Activated B cell treated with CpG ODN at 0.5 μM for 24 hours (primary cell): ENCODE data around the gene MGST1. TPM values are rescaled to one million over a fixed set of nuclear protein-coding genes. Genes with fewer than 3 reads are reported as not detected.

Source experiments
- ATAC-seq: fragments of 200-7000 bp; cut with Tn5 transposase; one replicate; pipeline ENCODE4 v1.10.0; 2021; ENCODE audit warnings: low read depth, mild to moderate bottlenecking, moderate library complexity
- CTCF ChIA-PET: fragments of 350-600 bp; sonication (Branson Sonifier 250); formaldehyde crosslinking; loops from one replicate; lab custom pipeline; 2021; ENCODE audit warnings: antibody characterized with exemption; lab: Charles Lee
- POLR2A ChIA-PET: fragments of 350-600 bp; sonication (Branson Sonifier 250); formaldehyde crosslinking; loops from one replicate; lab custom pipeline; 2021; ENCODE audit warnings: antibody characterized with exemption; lab: Charles Lee
- DNase-seq: peaks from one replicate; pipeline ENCODE4 v3.0.0; 2022
- H3K27ac Mint-ChIP-seq: one replicate; pipeline ENCODE4 v1.8.0; 2020; ENCODE audit warnings: mixed read lengths
- H3K27me3 Mint-ChIP-seq: one replicate; pipeline ENCODE4 v1.8.0; 2021; ENCODE audit warnings: mixed read lengths
- H3K36me3 Mint-ChIP-seq: one replicate; pipeline ENCODE4 v1.8.0; 2021; ENCODE audit warnings: low read depth, mixed read lengths
- H3K4me1 Mint-ChIP-seq: one replicate; pipeline ENCODE4 v1.8.0; 2021; ENCODE audit warnings: mixed read lengths
- H3K4me3 Mint-ChIP-seq: one replicate; pipeline ENCODE4 v1.8.0; 2020; ENCODE audit warnings: mild to moderate bottlenecking, mixed read lengths
- H3K9me3 Mint-ChIP-seq: one replicate; pipeline ENCODE4 v1.8.0; 2020; ENCODE audit warnings: mixed read lengths
- intact Hi-C: fragments of 100-400 bp; cut with micrococcal nuclease; formaldehyde crosslinking; loops from one replicate; pipeline ENCODE4 v1.15.1; 2024
- total RNA-seq: library from RNA; stranded (reverse); gene quantifications from 2 replicates; pipeline ENCODE4 v1.2.3, GENCODE V29; 2022
- TF ChIP-seq, protein P1 (sequence below): fragments of 200-600 bp; IDR thresholded peaks from one replicate; pipeline ENCODE4 v1.8.0; 2022; ENCODE audit warnings: antibody characterized with exemption, mild to moderate bottlenecking

MGST1 gene
- total RNA-seq, 1 donor from 2014 or later, result not detected

DNA sequence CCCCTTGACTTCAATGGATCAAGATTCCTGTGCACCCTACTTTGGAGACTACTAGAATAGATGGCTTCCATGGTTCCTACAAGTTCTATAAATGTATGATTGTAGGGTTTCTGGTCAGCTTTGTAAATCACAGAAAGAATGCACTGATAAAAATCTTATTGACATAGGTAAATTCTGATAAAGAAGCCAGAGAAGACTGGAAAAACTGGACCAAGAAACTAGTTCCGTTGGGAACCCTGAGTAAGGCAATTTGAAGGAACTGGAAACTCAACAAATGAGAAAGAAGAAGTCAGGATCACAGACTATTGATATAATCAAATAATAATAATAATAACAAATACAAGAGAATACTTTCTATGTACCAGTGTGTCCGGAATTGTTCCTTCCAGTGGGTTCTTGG is 15.4 kb upstream of the MGST1 start:
- no peak for DNase-seq
- no peak overlapping the region for H3K4me3 Mint-ChIP-seq
- intact Hi-C loops, result no loop called here
- H3K27ac Mint-ChIP-seq, result no peak overlapping the region
- peaks cover 4% of the 10 kb centered on the region for H3K9me3 Mint-ChIP-seq
- no peaks in the 10 kb centered on the region for H3K36me3 Mint-ChIP-seq
- H3K27me3 Mint-ChIP-seq, result no peaks in the 10 kb centered on the region
- no peak for ATAC-seq
- TF ChIP-seq, protein P1, sequence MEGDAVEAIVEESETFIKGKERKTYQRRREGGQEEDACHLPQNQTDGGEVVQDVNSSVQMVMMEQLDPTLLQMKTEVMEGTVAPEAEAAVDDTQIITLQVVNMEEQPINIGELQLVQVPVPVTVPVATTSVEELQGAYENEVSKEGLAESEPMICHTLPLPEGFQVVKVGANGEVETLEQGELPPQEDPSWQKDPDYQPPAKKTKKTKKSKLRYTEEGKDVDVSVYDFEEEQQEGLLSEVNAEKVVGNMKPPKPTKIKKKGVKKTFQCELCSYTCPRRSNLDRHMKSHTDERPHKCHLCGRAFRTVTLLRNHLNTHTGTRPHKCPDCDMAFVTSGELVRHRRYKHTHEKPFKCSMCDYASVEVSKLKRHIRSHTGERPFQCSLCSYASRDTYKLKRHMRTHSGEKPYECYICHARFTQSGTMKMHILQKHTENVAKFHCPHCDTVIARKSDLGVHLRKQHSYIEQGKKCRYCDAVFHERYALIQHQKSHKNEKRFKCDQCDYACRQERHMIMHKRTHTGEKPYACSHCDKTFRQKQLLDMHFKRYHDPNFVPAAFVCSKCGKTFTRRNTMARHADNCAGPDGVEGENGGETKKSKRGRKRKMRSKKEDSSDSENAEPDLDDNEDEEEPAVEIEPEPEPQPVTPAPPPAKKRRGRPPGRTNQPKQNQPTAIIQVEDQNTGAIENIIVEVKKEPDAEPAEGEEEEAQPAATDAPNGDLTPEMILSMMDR, result no peak
- POLR2A ChIA-PET, result no interaction called here
- H3K4me1 Mint-ChIP-seq, result no peaks in the 10 kb centered on the region
- CTCF ChIA-PET, result no interaction called here

DNA sequence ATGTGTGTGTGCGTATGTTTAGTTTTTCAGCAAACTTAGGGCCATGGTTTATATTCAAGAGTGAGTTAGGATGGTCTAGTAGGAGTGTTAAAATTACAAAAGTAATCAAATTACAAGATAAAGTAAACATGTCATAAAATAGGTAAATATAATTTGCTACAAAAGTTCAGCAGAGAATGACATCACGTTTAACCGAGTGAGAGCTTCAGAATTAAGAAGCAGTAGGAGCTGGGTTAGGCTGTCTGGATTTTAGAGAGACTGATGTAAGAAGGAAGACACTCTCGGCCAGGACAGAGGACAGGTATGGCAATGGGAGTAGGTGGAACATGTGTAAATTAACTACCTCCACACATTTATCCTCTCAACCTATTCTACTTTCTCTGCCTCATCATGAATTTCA is 11.6 kb upstream of the MGST1 start:
- ATAC-seq, result no peak
- Mint-ChIP-seq H3K27ac (no peak overlapping the region), H3K9me3 (no peaks in the 10 kb centered on the region), H3K27me3 (no peaks in the 10 kb centered on the region), H3K36me3 (no peaks in the 10 kb centered on the region), H3K4me3 (no peak overlapping the region), H3K4me1 (no peaks in the 10 kb centered on the region)
- ChIA-PET CTCF (no interaction called here), POLR2A (no interaction called here)
- intact Hi-C loops, result no loop called here
- DNase-seq, result no peak
- TF ChIP-seq, protein P1, result no peak

DNA sequence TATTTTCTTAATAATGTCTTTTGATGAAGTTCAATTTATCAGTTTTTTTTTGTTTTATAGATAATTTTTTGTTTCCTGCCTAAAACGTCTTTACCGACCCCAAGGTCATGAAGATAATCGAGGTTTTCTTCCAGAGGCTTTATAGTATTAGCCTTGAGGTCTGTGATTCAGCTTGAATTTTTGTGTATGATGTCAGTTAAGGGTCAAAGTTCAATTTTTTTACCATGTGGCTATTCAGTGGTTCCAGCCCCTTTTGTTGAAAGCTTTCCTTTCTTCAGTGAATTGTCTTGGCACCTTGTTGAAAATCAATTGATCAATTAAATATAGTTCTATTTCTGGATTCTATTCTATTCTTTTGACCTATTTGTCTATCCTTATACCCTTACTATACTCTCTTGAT is 3.2 kb upstream of the MGST1 start:
- POLR2A ChIA-PET, result no interaction called here

DNA sequence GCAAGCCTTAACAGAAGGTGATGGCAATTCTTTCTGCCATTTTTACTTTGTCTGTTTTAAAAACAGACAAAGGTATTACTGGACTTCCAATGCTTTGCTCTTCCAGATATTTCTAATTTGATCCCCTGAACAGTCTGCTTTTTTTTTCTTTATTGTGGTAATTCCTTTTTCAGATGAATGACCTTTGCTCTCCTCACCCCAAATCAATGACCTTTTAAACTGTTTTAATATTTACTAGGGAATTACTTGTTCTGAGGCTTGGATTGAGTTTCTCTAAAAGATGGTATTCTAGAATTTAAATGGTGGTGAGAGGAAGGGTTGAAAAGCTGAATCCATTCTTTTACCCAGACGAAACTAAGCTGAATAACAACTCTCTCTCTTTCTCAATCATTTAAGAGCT is 2.3 kb upstream of the MGST1 start:
- DNase-seq, result no peak

More for the DNA sequence above, 3.2 kb upstream of the MGST1 start:
- intact Hi-C loops, result no loop called here
- TF ChIP-seq, protein P1, result no peak
- DNase-seq (no peak), ATAC-seq (no peak)
- H3K27me3 Mint-ChIP-seq, result peaks cover 11% of the 10 kb centered on the region
- CTCF ChIA-PET, result no interaction called here
- no peak overlapping the region for H3K27ac Mint-ChIP-seq
- H3K4me3 Mint-ChIP-seq, result no peak overlapping the region
- H3K4me1 Mint-ChIP-seq, result peaks cover 2% of the 10 kb centered on the region
- H3K9me3 Mint-ChIP-seq, result no peaks in the 10 kb centered on the region
- no peaks in the 10 kb centered on the region for H3K36me3 Mint-ChIP-seq

DNA sequence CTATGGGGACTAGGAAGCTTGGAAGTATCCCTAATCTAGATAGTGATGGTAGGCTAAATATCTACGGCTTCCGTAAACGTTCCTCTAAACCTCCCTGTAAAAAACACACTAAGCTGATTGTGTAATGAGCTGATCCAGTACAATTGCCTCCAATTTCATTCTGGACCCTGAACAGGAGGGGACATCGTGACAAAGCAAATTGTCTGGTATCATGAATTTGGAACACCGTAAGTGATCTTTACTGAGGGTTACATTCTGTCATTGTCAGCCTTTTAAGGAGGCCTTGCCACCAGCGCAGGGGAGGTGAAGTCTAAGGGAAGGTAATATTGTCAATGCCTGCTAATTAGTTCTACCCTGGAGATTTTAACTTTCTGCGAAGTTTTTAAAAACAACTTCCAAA is 487 bp upstream of the MGST1 start:
- ChIA-PET POLR2A (no interaction called here), CTCF (no interaction called here)
- peaks cover 11% of the 10 kb centered on the region for H3K27me3 Mint-ChIP-seq
- TF ChIP-seq, protein P1, result no peak
- H3K27ac Mint-ChIP-seq, result no peak overlapping the region
- no peak for DNase-seq
- H3K4me3 Mint-ChIP-seq, result no peak overlapping the region
- no peak for ATAC-seq
- peaks cover 2% of the 10 kb centered on the region for H3K4me1 Mint-ChIP-seq
- no peaks in the 10 kb centered on the region for H3K9me3 Mint-ChIP-seq
- H3K36me3 Mint-ChIP-seq, result no peaks in the 10 kb centered on the region
- intact Hi-C loops, result no loop called here

More for the DNA sequence above, 2.3 kb upstream of the MGST1 start:
- Mint-ChIP-seq H3K9me3 (no peaks in the 10 kb centered on the region), H3K4me1 (peaks cover 2% of the 10 kb centered on the region), H3K36me3 (no peaks in the 10 kb centered on the region), H3K27ac (no peak overlapping the region), H3K27me3 (peaks cover 11% of the 10 kb centered on the region), H3K4me3 (no peak overlapping the region)
- intact Hi-C loops, result no loop called here
- TF ChIP-seq, protein P1, result no peak
- no peak for ATAC-seq
- ChIA-PET CTCF (no interaction called here), POLR2A (no interaction called here)
